ENCODE data around the gene GATD1.

GRCh38 chr11:727859-728748 lies 49.2 kb downstream of the GATD1 start:
- peak; percentile 96 for TF ChIP-seq CTCF (IDR thresholded peaks at IDR 0.05)
- peak in 1 of 3 donors; percentile 64 for TF ChIP-seq POLR2AphosphoS5 (IDR thresholded peaks at IDR 0.05)
- TF ChIP-seq EP300 (IDR thresholded peaks at IDR 0.05): no peak
